Fibroblast of villous mesenchyme (primary cell): ENCODE data around the gene RFXANK. TPM values are rescaled to one million over a fixed set of nuclear protein-coding genes. Genes with fewer than 3 reads are reported as not detected.
"Not testable (repeated sequence)": the region's sequence is repeated elsewhere in the genome, so short reads cannot be mapped to it uniquely, and the experiment has no call there.

Source experiments
- DNase-seq: peaks from one replicate; pipeline ENCODE4 v3.0.0-alpha.2; 2010; ENCODE audit warnings: low read depth
- H3K4me3 ChIP-seq: 2 replicates; pipeline ENCODE4 v1.5.1; 2011; ENCODE audit warnings: low read depth, mild to moderate bottlenecking, low read length
- total RNA-seq: library from RNA; depleted of rRNA; stranded (reverse); fragments of >200 nt; gene quantifications from 2 replicates; pipeline ENCODE4 v1.2.3, GENCODE V29; 2012
- TF ChIP-seq, protein P1 (sequence below): IDR thresholded peaks from 2 replicates; pipeline ENCODE4 v1.5.1; 2012; ENCODE audit warnings: low read depth, mild to moderate bottlenecking, low read length; ENCODE audit not compliant: insufficient read depth

Gene RFXANK
- total RNA-seq, 1 donor: 57.9 TPM

DNA sequence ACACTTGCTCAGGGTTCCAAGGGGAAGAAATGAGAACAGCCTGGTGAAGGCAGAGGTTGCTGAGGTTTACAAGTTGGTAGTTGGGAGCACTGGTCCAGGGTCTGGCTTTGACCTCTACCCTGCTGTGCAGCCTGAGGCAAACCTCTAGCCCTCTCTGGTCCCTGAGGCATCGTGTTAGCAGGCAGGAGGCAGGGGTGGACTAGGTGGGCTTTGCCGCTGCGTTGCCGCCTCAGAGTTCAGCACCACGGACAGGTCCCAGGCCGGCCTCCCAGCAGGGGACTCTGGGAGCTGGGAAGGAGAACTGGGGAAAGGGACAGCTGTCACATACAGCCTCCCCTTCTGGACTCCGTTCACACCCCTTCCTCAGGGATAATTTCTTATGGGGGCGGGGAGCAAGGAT, 22.8 kb downstream of the RFXANK start:
- TF ChIP-seq, protein P1, sequence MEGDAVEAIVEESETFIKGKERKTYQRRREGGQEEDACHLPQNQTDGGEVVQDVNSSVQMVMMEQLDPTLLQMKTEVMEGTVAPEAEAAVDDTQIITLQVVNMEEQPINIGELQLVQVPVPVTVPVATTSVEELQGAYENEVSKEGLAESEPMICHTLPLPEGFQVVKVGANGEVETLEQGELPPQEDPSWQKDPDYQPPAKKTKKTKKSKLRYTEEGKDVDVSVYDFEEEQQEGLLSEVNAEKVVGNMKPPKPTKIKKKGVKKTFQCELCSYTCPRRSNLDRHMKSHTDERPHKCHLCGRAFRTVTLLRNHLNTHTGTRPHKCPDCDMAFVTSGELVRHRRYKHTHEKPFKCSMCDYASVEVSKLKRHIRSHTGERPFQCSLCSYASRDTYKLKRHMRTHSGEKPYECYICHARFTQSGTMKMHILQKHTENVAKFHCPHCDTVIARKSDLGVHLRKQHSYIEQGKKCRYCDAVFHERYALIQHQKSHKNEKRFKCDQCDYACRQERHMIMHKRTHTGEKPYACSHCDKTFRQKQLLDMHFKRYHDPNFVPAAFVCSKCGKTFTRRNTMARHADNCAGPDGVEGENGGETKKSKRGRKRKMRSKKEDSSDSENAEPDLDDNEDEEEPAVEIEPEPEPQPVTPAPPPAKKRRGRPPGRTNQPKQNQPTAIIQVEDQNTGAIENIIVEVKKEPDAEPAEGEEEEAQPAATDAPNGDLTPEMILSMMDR: no peak
- H3K4me3 ChIP-seq: no peak overlapping the region
- DNase-seq: peak; percentile 46

GRCh38 chr19:19215792-19216191, 23.7 kb downstream of the RFXANK start:
- DNase-seq: no peak
- H3K4me3 ChIP-seq: no peak overlapping the region
- TF ChIP-seq, protein P1: no peak

GRCh38 chr19:19217099-19217498, 25.0 kb downstream of the RFXANK start:
- peak; percentile 8 for DNase-seq
- TF ChIP-seq, protein P1: no peak
- H3K4me3 ChIP-seq: no peak overlapping the region

DNA sequence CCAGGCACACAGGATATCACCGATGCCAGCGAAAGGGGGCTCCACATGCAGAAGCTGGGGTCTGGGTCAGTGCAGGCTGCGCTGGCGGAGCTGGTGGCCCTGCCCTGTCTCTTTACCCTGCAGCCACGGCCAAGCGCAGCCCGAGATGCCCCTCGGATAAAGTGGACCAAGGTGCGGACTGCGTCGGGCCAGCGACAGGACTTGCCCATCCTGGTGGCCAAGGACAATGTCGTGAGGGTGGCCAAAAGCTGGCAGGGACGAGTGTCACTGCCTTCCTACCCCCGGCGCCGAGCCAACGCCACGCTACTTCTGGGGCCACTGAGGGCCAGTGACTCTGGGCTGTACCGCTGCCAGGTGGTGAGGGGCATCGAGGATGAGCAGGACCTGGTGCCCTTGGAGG, 26.9 kb downstream of the RFXANK start:
- TF ChIP-seq, protein P1: no peak
- DNase-seq: no peak
- no peak overlapping the region for H3K4me3 ChIP-seq

GRCh38 chr19:19221000-19221399, 28.9 kb downstream of the RFXANK start:
- H3K4me3 ChIP-seq, DNase-seq: not testable (repeated sequence)

GRCh38 chr19:19223060-19223459, 31.0 kb downstream of the RFXANK start:
- TF ChIP-seq, protein P1: no peak
- no peak for DNase-seq
- H3K4me3 ChIP-seq: no peak overlapping the region

DNA sequence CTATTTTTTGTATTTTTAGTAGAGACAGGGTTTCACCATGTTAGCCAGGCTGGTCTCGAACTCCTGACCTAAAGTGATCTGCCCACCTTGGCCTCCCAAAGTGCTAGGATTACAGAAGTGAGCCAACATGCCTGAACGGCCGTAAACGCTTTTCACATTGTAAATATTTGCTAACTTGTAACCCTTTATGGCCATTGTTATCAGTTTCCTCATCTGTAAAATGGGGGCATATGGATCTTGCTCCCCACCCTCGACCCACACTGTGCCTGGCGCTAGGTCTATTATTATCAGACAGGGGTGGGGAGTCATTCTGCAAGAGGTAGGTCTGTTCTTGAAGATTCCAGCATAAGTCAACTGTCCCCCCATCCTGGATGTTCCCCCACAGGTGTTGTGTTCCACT, 31.6 kb downstream of the RFXANK start:
- H3K4me3 ChIP-seq: no peak overlapping the region
- no peak for DNase-seq
- TF ChIP-seq, protein P1: no peak
